Measurements from ENCODE around the gene ZGRF1.

DNA sequence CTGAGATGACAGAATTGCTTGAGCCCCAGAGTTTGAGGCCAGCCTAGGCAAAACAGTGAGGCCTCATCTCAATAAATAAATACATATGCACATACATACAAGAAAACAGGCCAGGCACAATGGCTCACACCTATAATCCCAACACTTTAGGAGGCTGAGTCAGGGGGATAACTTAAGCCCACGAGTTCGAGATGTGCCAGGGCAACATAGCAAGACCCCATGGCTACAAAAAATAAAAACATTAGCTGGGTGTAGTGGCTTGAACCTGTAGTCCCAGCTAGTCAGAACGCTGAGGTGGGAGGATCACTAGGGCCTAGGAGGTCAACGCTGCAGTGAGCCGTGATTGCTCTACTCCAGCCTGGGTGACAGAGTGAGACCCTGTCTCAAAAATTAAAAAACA, 69.2 kb downstream of the ZGRF1 start:
- TF ChIP-seq EZH2phosphoT487 (IDR thresholded peaks at IDR 0.05; ENCODE audit: insufficient read depth, low read depth) (no peak), EZH2 (IDR thresholded peaks at IDR 0.05; ENCODE audit: insufficient read depth, poor library complexity, severe bottlenecking) (no peak)
